ELF-1 (cell line): ENCODE measurements around the gene VTI1B.

Source experiments
- DNase-seq: peaks from one replicate; pipeline ENCODE4 v3.0.0-alpha.2; 2016; ENCODE audit warnings: low read depth, low spot score

VTI1B gene

GRCh38 chr14:67679006-67679405 is 4.6 kb upstream of the VTI1B start:
- no peak for DNase-seq

GRCh38 chr14:67675219-67675582 is 769 bp upstream of the VTI1B start:
- no peak for DNase-seq

GRCh38 chr14:67674139-67674479 is 323 bp downstream of the VTI1B start:
- DNase-seq, result peak; percentile 79

GRCh38 chr14:67673451-67673850 is 981 bp downstream of the VTI1B start:
- DNase-seq, result no peak

- no peak for DNase-seq
These were observed 5.9 kb downstream of the VTI1B start for GRCh38 chr14:67668559-67668958.

DNA sequence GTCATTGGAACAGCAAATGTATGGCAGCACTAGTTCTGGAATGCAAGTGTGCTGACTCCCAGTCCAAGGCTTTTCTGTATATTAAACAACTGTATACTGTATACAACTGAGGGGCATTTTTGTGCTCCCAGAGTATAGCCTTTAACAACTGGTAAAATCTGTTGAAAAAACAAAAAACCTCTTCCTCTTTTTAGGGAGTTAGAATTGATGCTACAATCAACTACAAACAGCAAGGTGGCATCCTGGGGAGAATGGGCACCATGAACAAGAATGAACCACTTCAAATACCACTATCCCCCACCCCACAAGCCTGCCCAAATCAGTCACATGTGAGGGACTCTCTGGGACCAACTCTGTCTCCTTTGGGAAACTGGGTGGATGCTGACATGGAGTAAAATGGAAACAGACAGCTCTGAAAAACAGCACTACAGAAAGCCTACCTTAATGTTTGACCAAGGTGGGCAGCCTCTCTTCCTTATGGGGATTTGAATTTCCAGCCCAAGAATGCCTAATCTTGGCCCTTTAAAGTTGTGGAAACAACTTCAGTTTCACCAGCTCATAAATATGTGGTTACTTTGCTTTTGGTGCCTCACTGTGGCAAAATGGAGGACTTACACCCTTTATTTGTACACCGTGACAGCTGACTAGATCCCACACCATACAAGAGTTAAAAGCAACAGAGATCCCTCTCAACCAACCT is 7.5 kb downstream of the VTI1B start:
- DNase-seq, result peak; percentile 44

- no peak for DNase-seq
These were observed 8.6 kb downstream of the VTI1B start for GRCh38 chr14:67665868-67666267.

DNA sequence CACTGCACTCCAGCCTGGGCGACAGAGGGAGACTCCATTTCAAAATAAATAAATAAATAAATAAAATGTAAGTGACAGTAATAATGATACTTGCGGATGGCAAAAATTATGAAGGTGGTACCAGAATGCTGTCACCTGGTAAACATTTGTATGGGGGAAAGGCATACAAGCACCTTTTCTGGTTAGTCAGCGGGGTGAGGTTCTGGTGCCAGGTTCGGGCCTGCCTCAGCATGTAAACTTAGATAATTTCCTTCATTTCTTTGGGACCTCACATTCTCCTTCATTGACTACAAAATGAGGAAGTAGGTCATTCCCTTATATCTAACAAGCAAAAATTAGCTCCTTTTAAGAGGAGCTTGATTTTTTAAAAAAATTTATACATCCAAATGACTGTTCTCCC is 10.8 kb downstream of the VTI1B start:
- no peak for DNase-seq

- no peak for DNase-seq
These were observed 20.7 kb downstream of the VTI1B start for GRCh38 chr14:67653651-67654280.

GRCh38 chr14:67652189-67652588 is 22.2 kb downstream of the VTI1B start:
- DNase-seq, result no peak

- no peak for DNase-seq
These were observed 23.7 kb downstream of the VTI1B start for GRCh38 chr14:67650694-67651093.

- DNase-seq, result no peak
These were observed 24.3 kb downstream of the VTI1B start for GRCh38 chr14:67650151-67650550.

- DNase-seq, result no peak
These were observed 28.3 kb downstream of the VTI1B start for GRCh38 chr14:67646131-67646530.

GRCh38 chr14:67645414-67645813 is 29.0 kb downstream of the VTI1B start:
- DNase-seq, result no peak

GRCh38 chr14:67644428-67644827 is 30.0 kb downstream of the VTI1B start:
- no peak for DNase-seq

DNA sequence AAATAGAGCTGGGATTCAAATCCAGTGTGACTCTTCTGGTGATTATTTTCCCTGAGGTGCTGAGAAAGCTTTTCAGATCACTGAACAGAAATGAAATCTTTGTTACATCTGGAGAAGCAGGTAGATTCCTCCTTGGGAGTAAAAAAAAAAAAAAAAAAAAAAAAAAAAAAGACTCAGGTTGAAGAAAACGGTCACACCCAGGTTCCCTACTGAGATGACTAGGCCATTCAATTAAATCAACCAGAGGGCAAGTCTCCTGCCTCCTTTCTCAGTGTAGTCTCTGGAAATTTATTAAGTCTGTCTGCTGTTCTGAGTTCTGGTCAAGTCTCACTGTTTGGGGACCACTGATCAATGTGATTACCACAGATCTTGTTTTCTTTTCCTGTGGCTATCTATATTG is 30.7 kb downstream of the VTI1B start:
- no peak for DNase-seq

GRCh38 chr14:67641902-67642749 is 32.3 kb downstream of the VTI1B start:
- no peak for DNase-seq

- no peak for DNase-seq
These were observed 33.0 kb downstream of the VTI1B start for GRCh38 chr14:67641480-67641879.

- no peak for DNase-seq
These were observed 35.8 kb downstream of the VTI1B start for GRCh38 chr14:67638642-67639041.

DNA sequence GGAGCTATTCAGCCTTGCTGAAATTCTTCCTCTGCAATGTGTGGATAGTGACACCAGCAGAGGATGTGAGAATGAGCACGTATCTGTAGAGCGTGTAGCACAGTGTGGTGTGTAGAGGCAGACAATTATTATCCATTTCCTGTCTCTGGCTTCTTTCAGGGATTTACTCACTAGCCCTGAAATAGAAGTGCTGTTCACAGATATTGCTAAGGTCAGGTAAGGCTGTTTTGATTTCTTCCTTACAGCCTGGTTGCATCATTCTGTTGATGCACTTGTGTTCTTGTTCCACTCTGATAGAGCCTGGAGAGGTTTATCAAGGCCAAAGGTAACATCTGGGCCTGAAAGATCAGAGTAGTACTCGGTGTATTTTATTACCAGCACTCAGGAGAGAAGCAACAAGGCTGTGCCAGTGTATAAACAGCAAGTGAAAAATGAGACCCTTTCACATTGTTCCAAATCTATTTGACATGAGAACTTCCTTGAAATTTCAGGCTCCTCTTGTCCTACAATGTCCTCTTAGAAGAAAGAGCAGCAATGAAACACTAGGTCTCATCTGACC is 38.0 kb downstream of the VTI1B start:
- DNase-seq, result no peak

- DNase-seq, result no peak
These were observed 40.8 kb downstream of the VTI1B start for GRCh38 chr14:67633451-67634147.

- DNase-seq, result no peak
These were observed 43.5 kb downstream of the VTI1B start for GRCh38 chr14:67630938-67631337.
